CD4-positive, alpha-beta T cell treated with Interleukin-1 beta for 1 hour (primary cell): ENCODE results near the gene ANXA2R.
"Not testable (repeated sequence)": the region's sequence is repeated elsewhere in the genome, so short reads cannot be mapped to it uniquely, and the experiment has no call there.

Experiments used
- DNase-seq, 2 donors: peaks; one replicate each; pipeline ENCODE4 v3.0.0-alpha.2; 2020 to 2022

ANXA2R gene

GRCh38 chr5:43060020-43060419 is 19.9 kb upstream of the ANXA2R start:
- DNase-seq = not testable (repeated sequence)

- not testable (repeated sequence) for DNase-seq
Measured at GRCh38 chr5:43055098-43055497, 15.0 kb upstream of the ANXA2R start.

GRCh38 chr5:43051684-43052083 is 11.6 kb upstream of the ANXA2R start:
- no peak for DNase-seq

- DNase-seq = no peak
Measured at GRCh38 chr5:43050384-43050783, 10.3 kb upstream of the ANXA2R start.

- no peak for DNase-seq
Measured at GRCh38 chr5:43049236-43049635, 9.1 kb upstream of the ANXA2R start.

GRCh38 chr5:43046474-43046873 is 6.4 kb upstream of the ANXA2R start:
- DNase-seq = no peak

- DNase-seq = no peak
Measured at GRCh38 chr5:43045236-43045635, 5.1 kb upstream of the ANXA2R start.

- DNase-seq = no peak
Measured at GRCh38 chr5:43044181-43044914, 4.2 kb upstream of the ANXA2R start.

- DNase-seq = no peak
Measured at GRCh38 chr5:43043400-43043756, 3.3 kb upstream of the ANXA2R start.

- peak; percentile 75 to 78 for DNase-seq
Measured at GRCh38 chr5:43042626-43043399, 2.7 kb upstream of the ANXA2R start.

GRCh38 chr5:43042176-43042625 is 2.1 kb upstream of the ANXA2R start:
- DNase-seq = peak; percentile 89 to 93

- DNase-seq = peak; percentile 77 to 80
Measured at GRCh38 chr5:43041669-43042175, 1.6 kb upstream of the ANXA2R start.

- DNase-seq = peak; percentile 54 to 64
Measured at GRCh38 chr5:43041110-43041668, 1.1 kb upstream of the ANXA2R start.

- DNase-seq = peak; percentile 73 to 76
Measured at GRCh38 chr5:43039471-43040286, 440 bp downstream of the ANXA2R start.

- DNase-seq = no peak
Measured at GRCh38 chr5:43039152-43039470, 1.0 kb downstream of the ANXA2R start.

- DNase-seq = peak; percentile 25 to 50
Measured at GRCh38 chr5:43038496-43038989, 1.6 kb downstream of the ANXA2R start.

GRCh38 chr5:43037636-43038495 is 2.3 kb downstream of the ANXA2R start:
- DNase-seq = peak; percentile 56 to 76

- DNase-seq = no peak
Measured at GRCh38 chr5:43036856-43037635, 3.1 kb downstream of the ANXA2R start.

- DNase-seq = peak in 1 of 2 donors; percentile 33
Measured at GRCh38 chr5:43036409-43036808, 3.7 kb downstream of the ANXA2R start.

GRCh38 chr5:43034591-43034968 is 5.5 kb downstream of the ANXA2R start:
- no peak for DNase-seq
